Inflammatory macrophage treated with lipopolysaccharide for 4 hours (primary cell): ENCODE results near the gene CSF3.

Experiments
- DNase-seq: peaks from one replicate; pipeline ENCODE4 v3.0.0-alpha.2; 2020

Gene CSF3

GRCh38 chr17:40025991-40026815 lies 11.0 kb downstream of the CSF3 start:
- DNase-seq: no peak

GRCh38 chr17:40026816-40027613 lies 11.8 kb downstream of the CSF3 start:
- peak; percentile 75 for DNase-seq

GRCh38 chr17:40027614-40028012 lies 12.4 kb downstream of the CSF3 start:
- no peak for DNase-seq

GRCh38 chr17:40028595-40028994 lies 13.4 kb downstream of the CSF3 start:
- DNase-seq: no peak

GRCh38 chr17:40031706-40032105 lies 16.5 kb downstream of the CSF3 start:
- DNase-seq: no peak

GRCh38 chr17:40032322-40033320 lies 17.4 kb downstream of the CSF3 start:
- DNase-seq: no peak

GRCh38 chr17:40033339-40033738 lies 18.1 kb downstream of the CSF3 start:
- DNase-seq: no peak

- peak; percentile 15 for DNase-seq
These were observed 19.4 kb downstream of the CSF3 start for GRCh38 chr17:40034426-40035161.

GRCh38 chr17:40035162-40035559 lies 19.9 kb downstream of the CSF3 start:
- DNase-seq: no peak

- no peak for DNase-seq
These were observed 23.8 kb downstream of the CSF3 start for GRCh38 chr17:40038882-40039513.

- peak; percentile 38 for DNase-seq
These were observed 26.0 kb downstream of the CSF3 start for GRCh38 chr17:40041196-40041595.

GRCh38 chr17:40056379-40057015 lies 41.3 kb downstream of the CSF3 start:
- no peak for DNase-seq

GRCh38 chr17:40058186-40058784 lies 43.0 kb downstream of the CSF3 start:
- no peak for DNase-seq

- DNase-seq: no peak
These were observed 43.6 kb downstream of the CSF3 start for GRCh38 chr17:40058865-40059264.

- DNase-seq: no peak
These were observed 44.7 kb downstream of the CSF3 start for GRCh38 chr17:40059729-40060475.

GRCh38 chr17:40060887-40061608 lies 45.8 kb downstream of the CSF3 start:
- no peak for DNase-seq

GRCh38 chr17:40061609-40062038 lies 46.4 kb downstream of the CSF3 start:
- no peak for DNase-seq

- peak; percentile 54 for DNase-seq
These were observed 47.3 kb downstream of the CSF3 start, which contains the start of gene THRA for GRCh38 chr17:40062329-40063186. TSS of gene THRA (plus strand) at chr17:40062965. CDS start at chr17:40074489, 11,524 bp downstream.
